ENCODE results near the gene STRIP1. TPM values are rescaled to one million over a fixed set of nuclear protein-coding genes. Genes with fewer than 3 reads are reported as not detected.

STRIP1 gene
- total and polyA plus RNA-seq, 10 of the 15 experiments (the other 5 are each of a cell fraction or from before 2014, with no cell fraction given), result 6.3 to 26.6 (median 18.0) TPM

DNA sequence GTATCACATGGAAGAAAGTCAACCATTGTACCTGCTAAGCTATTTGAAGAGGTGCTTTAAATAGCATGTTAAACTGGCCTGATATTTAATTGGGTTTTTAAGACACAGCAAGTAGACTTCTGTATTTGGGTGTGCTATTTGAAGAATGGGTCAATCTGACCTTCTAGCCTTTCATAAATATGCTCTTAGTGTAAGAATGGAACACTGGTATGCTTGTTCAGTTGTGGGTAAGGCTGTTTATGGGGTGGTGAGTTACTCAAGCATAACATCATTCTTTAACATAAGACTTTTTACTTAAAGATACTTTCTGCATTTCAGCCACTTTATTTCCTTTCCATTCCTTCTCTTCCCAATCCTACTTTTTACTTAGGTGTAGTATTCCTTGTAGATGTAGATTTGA lies 28.5 kb upstream of the STRIP1 start:
- Histone ChIP-seq H3K27me3 (replicated peaks in 1 of 2; ENCODE audit: control insufficient read depth in 2 of 2, insufficient read depth in 2 of 2, low read length in 1 of 2) (no peaks in the 10 kb centered on the region), H3K4me1 (ENCODE audit: control insufficient read depth, insufficient read depth, low read length) (peaks cover 22% of the 10 kb centered on the region), H3K79me2 (ENCODE audit: control insufficient read depth, insufficient read depth, low read length) (no peaks in the 10 kb centered on the region; the same call in none of the 2 replicates), H4K20me1 (ENCODE audit: control insufficient read depth, insufficient read depth) (no peaks in the 10 kb centered on the region), H3K4me3 (no peak overlapping the region), H3K9me3 (replicated peaks; ENCODE audit: control insufficient read depth, insufficient read depth, low read length) (no peaks in the 10 kb centered on the region), H3K9ac (ENCODE audit: control insufficient read depth, insufficient read depth, low read length) (no peak overlapping the region), H3K27ac (ENCODE audit: control insufficient read depth, insufficient read depth) (no peak overlapping the region), H3K4me2 (ENCODE audit: control insufficient read depth, insufficient read depth) (no peak overlapping the region), H3K36me3 (ENCODE audit: control insufficient read depth in 2 of 2, insufficient read depth in 2 of 2, low read length in 1 of 2) (peaks cover 0 to 11% of the 10 kb centered on the region in 2 experiments; a peak in 2 of 4 replicates), H2AFZ (ENCODE audit: control insufficient read depth, low read depth, low read length) (no peak overlapping the region)
- BruUV-seq (replicated peaks), result no TSS peak
- in situ Hi-C loops (cut with MboI), result no loop called here
- POLR2A ChIA-PET, result interaction anchor here (0.5 kb wide), 1 partner anchor 904 kb away, joined by 3 read pairs; no protein-coding TSS in a partner anchor
- CTCF ChIA-PET, result interaction anchor here (1.2 to 9.5 kb wide), 4 partner anchors 20 to 460 kb away, joined by 6 to 200 read pairs (median 22); partner anchors contain the start of gene AHCYL1
- DNase-seq (ENCODE audit: low read depth, low spot score) (no peak), ATAC-seq (no peak), FAIRE-seq (no peak)
- intact Hi-C loops (cut with micrococcal nuclease; ENCODE audit: unreplicated experiment), result no loop called here
- SMC1A ChIA-PET (ENCODE audit: uncharacterized antibody, unreplicated experiment), result interaction anchor here (0.8 to 3.5 kb wide), 5 partner anchors 9 to 366 kb away, joined by 3 to 33 read pairs (median 6); partner anchors contain the start of gene AHCYL1
- RAD21 ChIA-PET (ENCODE audit: unreplicated experiment), result interaction anchor here (1.3 to 5.0 kb wide), 3 partner anchors 21 to 366 kb away, joined by 4 to 66 read pairs (median 4); partner anchors contain the start of gene AHCYL1
- TF ChIP-seq, protein P1, sequence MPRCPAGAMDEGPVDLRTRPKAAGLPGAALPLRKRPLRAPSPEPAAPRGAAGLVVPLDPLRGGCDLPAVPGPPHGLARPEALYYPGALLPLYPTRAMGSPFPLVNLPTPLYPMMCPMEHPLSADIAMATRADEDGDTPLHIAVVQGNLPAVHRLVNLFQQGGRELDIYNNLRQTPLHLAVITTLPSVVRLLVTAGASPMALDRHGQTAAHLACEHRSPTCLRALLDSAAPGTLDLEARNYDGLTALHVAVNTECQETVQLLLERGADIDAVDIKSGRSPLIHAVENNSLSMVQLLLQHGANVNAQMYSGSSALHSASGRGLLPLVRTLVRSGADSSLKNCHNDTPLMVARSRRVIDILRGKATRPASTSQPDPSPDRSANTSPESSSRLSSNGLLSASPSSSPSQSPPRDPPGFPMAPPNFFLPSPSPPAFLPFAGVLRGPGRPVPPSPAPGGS (IDR thresholded peaks at IDR 0.05; ENCODE audit: borderline replicate concordance, insufficient read depth, low read depth, low read length, poor library complexity, severe bottlenecking), result no peak
- no peak for TF ChIP-seq YBX1 (IDR thresholded peaks at IDR 0.05)
- no peak for TF ChIP-seq FOXK2 (IDR thresholded peaks at IDR 0.05)
- TF ChIP-seq, protein P2, sequence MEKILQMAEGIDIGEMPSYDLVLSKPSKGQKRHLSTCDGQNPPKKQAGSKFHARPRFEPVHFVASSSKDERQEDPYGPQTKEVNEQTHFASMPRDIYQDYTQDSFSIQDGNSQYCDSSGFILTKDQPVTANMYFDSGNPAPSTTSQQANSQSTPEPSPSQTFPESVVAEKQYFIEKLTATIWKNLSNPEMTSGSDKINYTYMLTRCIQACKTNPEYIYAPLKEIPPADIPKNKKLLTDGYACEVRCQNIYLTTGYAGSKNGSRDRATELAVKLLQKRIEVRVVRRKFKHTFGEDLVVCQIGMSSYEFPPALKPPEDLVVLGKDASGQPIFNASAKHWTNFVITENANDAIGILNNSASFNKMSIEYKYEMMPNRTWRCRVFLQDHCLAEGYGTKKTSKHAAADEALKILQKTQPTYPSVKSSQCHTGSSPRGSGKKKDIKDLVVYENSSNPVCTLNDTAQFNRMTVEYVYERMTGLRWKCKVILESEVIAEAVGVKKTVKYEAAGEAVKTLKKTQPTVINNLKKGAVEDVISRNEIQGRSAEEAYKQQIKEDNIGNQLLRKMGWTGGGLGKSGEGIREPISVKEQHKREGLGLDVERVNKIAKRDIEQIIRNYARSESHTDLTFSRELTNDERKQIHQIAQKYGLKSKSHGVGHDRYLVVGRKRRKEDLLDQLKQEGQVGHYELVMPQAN (conservative IDR thresholded peaks at IDR 0.05), result no peak
- no peak for TF ChIP-seq FOS (IDR thresholded peaks at IDR 0.05; ENCODE audit: borderline replicate concordance, extremely low read depth, insufficient read length)
- no peak for TF ChIP-seq NFYA (IDR thresholded peaks at IDR 0.05; ENCODE audit: borderline replicate concordance, low read depth, low read length)
- no peak for TF ChIP-seq ETV6 (conservative IDR thresholded peaks at IDR 0.05 in 1 of 2, IDR thresholded peaks at IDR 0.05 in 1 of 2; ENCODE audit: borderline replicate concordance in 1 of 2, low read depth in 1 of 2)
- no peak for TF ChIP-seq PML (IDR thresholded peaks at IDR 0.05; ENCODE audit: low read length)
- TF ChIP-seq ZNF24 (IDR thresholded peaks at IDR 0.05), result no peak
- TF ChIP-seq, protein P3, sequence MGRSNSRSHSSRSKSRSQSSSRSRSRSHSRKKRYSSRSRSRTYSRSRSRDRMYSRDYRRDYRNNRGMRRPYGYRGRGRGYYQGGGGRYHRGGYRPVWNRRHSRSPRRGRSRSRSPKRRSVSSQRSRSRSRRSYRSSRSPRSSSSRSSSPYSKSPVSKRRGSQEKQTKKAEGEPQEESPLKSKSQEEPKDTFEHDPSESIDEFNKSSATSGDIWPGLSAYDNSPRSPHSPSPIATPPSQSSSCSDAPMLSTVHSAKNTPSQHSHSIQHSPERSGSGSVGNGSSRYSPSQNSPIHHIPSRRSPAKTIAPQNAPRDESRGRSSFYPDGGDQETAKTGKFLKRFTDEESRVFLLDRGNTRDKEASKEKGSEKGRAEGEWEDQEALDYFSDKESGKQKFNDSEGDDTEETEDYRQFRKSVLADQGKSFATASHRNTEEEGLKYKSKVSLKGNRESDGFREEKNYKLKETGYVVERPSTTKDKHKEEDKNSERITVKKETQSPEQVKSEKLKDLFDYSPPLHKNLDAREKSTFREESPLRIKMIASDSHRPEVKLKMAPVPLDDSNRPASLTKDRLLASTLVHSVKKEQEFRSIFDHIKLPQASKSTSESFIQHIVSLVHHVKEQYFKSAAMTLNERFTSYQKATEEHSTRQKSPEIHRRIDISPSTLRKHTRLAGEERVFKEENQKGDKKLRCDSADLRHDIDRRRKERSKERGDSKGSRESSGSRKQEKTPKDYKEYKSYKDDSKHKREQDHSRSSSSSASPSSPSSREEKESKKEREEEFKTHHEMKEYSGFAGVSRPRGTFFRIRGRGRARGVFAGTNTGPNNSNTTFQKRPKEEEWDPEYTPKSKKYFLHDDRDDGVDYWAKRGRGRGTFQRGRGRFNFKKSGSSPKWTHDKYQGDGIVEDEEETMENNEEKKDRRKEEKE (IDR thresholded peaks at IDR 0.05), result no peak
- no peak for TF ChIP-seq EZH2 (IDR thresholded peaks at IDR 0.05; ENCODE audit: borderline replicate concordance, control insufficient read depth, low read depth, low read length)
- TF ChIP-seq RUNX3 (IDR thresholded peaks at IDR 0.05; ENCODE audit: low read length), result no peak
- TF ChIP-seq, protein P4, sequence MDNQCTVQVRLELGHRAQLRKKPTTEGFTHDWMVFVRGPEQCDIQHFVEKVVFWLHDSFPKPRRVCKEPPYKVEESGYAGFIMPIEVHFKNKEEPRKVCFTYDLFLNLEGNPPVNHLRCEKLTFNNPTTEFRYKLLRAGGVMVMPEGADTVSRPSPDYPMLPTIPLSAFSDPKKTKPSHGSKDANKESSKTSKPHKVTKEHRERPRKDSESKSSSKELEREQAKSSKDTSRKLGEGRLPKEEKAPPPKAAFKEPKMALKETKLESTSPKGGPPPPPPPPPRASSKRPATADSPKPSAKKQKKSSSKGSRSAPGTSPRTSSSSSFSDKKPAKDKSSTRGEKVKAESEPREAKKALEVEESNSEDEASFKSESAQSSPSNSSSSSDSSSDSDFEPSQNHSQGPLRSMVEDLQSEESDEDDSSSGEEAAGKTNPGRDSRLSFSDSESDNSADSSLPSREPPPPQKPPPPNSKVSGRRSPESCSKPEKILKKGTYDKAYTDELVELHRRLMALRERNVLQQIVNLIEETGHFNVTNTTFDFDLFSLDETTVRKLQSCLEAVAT (IDR thresholded peaks at IDR 0.05), result no peak
- no peak for TF ChIP-seq IKZF1 (conservative IDR thresholded peaks at IDR 0.05)
- no peak for TF ChIP-seq POLR2AphosphoS5 (IDR thresholded peaks at IDR 0.05; ENCODE audit: low read length)
- TF ChIP-seq GATAD2B (conservative IDR thresholded peaks at IDR 0.05; ENCODE audit: low read depth), result no peak
- TF ChIP-seq SP1 (IDR thresholded peaks at IDR 0.05; ENCODE audit: low read depth, low read length), result no peak
